Muscle of arm (tissue), 12 donors: Measurements from ENCODE around the gene CNOT2. TPM values are rescaled to one million over a fixed set of nuclear protein-coding genes. Genes with fewer than 3 reads are reported as not detected.
"Not testable (repeated sequence)": the region's sequence is repeated elsewhere in the genome, so short reads cannot be mapped to it uniquely, and the experiment has no call there.

Source experiments
- DNase-seq: peaks from one replicate; pipeline ENCODE4 v3.0.0-alpha.2; 2013
- polyA plus RNA-seq, 12 donors: library from polyadenylated mRNA; unstranded; fragments of 120-200 nt; gene quantifications; one replicate each; pipeline ENCODE4 v1.2.1, GENCODE V29; 2013; ENCODE audit not compliant: insufficient read length in 12 of 12

Gene CNOT2
- polyA plus RNA-seq, 12 donors: 59.0 to 417 (median 84.6) TPM

DNA sequence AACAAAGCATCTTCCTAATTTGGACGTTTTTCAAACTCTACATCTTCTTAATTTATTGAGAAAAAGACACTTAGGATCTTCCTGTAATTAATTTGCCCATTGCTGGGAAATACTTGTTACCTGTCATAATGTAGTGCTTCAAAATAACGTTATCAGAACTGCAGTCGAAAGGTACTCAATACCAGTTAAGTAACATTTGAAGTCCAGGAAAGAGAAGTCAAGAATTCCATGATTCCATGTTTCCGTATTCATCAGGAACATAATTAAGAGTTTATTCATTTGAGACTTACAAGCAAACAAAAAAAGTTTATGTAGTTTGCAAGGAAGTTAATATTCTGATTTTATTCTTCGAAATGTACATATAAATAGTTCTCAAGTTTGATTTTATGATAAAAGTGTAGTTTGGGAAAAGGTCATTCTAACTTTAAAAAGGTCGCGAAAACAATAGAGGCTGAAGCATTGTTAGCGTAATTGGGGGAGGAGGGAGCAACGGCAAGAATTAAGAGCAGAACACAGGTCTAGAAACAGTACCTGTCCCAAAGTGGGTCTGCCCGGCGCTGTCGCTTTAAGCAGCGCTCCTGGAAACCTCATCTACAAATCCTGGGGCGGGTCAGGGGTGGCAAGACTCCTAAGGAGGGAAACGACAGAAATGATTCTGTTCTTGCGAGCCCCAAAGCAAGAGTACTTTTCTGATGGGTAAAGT is 121.6 kb downstream of the CNOT2 start:
- DNase-seq: no peak

DNA sequence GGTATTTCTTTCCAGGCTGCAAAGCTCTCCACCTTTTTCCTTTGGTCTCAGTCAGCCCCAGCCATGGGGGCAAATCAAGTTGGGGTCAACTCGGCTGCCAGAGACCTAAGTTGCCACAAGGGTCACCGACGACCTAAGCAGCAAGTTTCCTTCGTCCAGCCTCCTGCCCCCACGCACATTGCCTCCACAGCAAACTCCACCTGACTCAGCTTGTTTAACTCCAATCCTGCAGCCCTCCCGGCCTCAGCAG is 122.1 kb downstream of the CNOT2 start:
- DNase-seq: no peak

DNA sequence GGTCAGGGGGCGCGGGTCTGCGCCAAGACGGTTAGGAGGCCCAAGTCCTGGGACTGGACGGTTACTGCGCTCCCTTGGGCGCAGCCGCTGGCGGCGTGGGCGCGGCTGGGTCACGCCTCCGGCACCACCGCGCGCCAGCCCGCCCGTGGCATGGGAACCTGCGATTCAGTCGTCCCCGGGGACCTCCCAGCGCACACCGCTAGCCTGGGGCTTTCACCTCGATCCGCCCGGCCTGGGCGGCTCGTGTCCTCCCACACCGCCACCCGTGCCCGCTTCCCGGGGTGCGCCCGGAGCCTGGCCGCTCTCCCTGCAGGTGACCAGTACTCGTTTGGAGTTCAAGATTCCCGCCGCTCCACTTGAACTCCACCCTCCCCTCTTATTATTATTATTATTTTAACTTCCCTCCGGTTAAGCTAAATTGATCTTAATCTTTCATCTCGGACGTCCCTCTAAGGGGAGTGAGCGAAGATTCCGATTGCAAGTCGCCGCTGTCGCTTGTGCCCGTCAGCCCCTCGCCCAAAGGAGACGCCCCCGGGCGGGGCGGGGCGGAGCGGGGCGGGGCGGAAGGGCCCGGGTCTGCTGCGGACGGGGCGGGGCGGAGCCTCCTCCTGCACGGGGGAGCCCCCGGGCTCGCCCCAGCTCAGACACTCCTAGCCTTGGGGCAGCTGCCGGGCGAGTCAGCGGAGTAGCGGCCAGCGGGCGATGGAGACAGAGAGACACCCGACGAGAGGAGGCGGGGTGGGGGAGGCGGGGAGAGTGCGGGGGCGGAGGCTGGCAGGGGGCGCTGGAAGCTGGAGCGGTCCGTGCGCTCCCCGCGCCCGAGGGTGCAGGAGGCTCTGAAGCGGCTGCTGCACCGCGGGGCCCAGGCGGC is 122.7 kb downstream of the CNOT2 start, which contains the start of gene KCNMB4:
KCNMB4 (plus strand) TSS at position 643 of the 871 bp plus-strand sequence. CDS start 445 bp downstream, outside the sequence.
- peak; percentile 64 for DNase-seq

DNA sequence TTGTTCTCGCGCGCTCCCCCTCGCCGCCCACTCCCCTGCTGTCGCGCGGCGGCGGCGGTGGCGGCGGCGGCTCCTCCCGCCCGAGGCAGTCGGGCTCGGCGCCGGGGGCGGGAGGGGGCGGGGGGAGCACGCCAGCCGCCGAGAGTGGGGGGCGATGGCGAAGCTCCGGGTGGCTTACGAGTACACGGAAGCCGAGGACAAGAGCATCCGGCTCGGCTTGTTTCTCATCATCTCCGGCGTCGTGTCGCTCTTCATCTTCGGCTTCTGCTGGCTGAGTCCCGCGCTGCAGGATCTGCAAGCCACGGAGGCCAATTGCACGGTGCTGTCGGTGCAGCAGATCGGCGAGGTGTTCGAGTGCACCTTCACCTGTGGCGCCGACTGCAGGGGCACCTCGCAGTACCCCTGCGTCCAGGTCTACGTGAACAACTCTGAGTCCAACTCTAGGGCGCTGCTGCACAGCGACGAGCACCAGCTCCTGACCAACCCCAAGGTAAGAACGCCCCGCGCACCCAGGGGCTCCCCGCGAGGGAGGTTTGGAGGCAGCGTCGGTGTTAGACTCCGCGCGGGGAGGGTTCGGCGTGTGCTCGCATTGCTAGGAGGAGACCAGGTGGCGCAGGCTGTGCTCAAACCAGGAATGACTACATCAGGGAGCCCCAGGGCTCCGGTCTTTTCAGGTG is 123.5 kb downstream of the CNOT2 start:
- peak; percentile 45 for DNase-seq

DNA sequence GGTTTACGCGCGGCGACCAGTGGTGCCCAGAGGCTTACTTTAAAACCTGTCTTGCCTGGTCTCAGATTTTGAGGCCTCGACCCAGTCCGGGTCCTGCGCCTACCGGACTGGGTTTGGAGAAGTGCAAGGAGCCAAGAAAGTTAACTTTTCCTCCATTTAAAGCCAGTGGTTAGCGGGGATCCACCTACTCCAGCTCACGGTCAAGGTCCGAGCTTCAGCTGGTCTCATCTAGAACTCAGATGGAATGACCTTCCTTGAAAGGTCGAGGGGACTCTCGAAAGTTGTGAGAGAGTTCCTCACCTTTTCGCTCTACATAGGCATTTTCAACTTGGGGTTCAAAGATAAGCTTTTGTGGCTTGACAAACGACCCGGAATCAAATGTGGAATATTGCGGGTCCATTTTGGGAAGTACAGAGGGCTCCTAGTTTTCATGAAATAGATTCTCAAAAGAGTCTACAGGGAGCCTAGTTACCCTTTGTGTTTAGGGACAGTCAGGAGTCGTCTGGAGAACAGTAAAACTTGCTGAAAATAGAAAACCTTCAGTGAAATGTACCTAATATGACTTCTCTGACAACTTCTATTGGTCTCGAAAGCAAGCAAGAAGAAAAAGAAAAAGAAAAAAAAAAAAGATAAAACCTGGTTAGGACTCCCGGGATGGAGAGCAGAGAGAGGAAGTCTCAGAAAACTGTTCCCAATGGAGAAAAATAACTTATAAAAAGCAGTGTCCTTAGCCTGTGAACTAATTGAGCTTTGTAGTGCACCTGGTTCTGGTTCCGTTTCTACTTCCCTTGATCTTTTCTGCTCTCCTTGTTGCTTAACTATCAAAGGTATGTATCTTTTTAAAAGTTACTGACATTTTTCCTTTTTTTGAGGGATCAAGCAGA is 124.3 kb downstream of the CNOT2 start:
- peak; percentile 25 for DNase-seq

DNA sequence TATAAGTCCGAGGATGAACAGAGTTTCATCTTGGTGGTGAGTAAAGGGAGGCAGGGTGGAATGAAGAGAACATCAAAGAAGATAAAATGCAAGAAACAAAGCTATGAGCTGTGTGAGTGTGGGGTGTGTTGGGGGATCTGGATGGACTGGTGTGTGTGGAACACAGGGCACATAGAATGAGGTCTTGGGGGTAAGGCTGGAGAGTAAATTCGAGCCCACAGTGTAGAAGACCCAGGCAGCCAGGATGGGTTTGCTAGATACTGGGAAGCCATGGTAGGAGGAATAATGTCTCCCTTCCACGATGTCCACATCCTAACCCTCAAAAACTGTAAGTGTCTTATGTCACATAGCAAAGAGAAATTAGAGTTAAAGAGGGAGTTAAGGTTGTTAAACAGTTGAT is 129.6 kb downstream of the CNOT2 start:
- no peak for DNase-seq

DNA sequence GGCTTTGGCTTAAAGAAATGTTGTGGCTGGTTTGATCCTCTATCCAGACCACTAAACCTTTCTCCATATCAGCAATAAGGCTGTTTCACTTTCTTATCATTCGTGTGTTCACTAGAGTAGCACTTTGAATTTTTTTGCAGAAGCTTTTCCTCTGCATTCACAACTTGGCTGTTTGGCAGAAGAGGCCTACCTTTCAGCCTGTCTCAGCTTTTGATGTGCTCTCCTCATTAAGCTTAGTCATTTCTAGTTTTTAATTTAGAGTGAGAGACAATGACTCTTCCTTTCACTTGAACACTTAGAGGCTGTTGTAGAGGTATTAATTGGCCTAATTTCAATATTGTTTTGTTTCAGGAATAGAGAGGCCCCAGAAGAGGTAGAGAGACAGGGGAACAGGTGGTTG is 136.6 kb downstream of the CNOT2 start:
- no peak for DNase-seq

DNA sequence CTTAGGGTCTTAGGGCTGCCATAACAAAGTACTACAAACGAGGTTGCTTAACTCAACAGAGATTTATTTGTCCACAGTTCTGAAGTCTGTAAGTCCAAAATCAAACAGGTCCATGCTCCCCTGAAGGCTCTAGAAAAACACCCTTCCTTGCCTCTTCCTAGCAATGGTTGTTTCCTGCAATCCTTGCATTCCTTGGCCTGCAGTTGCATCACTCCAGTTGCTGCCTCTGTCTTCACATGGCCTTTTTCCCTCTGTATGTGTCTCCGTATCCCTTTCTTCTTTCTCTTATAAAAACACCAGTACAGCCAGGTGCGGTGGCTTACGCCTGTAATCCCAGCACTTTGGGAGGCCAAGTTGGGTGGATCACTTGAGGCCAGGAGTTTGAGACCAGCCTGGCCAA is 140.3 kb downstream of the CNOT2 start:
- no peak for DNase-seq

DNA sequence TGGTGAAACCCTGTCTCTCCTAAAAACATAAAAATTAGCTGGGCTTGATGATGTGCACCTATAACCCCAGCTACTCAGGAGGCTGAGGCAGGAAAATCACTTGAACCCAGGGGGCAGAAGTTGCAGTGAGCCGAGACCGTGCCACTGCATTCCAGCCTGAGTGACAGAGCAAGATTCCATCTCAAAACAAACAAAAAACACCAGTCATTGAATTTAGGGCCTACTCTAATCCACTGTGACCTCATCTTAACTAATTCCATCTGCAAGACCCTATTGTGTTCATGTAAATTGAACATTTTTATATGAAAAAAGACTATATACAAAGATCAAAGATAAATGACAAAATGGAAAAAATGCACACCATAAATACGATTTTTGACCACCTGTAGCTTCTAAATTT is 140.7 kb downstream of the CNOT2 start:
- DNase-seq: no peak

DNA sequence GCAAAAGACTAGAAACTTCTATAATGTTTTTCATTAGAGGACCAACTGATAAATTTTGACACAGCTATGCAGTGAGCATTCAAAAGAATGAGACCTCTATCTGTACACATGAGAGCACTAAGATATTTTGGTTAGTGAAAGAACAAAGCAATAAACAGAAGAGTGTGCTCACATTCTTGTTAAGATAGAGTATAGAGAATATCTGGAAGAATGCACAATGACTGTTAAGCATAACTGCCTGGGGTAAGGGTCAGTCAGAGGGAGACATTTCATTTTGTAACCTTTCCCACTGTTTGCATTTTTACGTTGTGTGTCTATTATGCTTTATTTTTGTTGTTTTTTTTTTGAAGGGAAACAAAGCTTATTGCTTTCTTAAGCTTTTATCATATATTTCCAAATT is 143.5 kb downstream of the CNOT2 start:
- DNase-seq: no peak

DNA sequence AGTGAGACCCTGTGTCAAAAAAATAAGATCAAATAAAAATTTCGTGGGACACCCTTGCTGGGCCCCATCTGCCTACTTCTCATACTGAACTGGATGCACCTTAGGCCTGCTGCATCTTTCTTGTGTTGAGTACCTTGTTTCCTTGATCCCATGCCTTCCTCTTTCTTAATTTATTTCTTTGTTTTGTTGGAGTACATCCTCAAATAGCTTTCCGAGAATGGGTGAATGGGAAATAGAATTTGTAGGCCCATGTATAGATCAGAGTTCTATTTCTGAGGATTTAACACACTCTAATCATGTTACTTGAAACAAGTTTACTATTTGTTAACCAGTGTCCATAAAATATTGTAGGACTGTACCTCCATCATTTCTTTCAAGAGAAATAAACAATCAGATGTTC is 146.4 kb downstream of the CNOT2 start:
- no peak for DNase-seq

DNA sequence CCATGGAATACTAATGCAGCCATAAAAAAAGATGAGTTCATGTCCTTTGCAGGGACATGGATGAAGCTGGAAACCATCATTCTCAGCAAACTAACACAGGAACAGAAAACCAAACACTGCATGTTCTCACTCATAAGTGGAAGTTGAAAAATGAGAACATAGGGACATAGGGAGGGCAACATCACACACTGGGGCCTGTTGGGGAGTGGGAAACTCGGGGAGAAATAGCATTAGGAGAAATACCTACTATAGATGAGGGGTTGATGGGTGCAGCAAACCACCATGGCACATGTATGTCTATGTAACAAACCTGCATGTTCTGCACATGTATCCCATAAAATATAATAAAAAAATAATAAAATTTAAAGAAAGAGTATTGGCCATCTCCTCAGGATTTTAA is 149.4 kb downstream of the CNOT2 start:
- DNase-seq: not testable (repeated sequence)

DNA sequence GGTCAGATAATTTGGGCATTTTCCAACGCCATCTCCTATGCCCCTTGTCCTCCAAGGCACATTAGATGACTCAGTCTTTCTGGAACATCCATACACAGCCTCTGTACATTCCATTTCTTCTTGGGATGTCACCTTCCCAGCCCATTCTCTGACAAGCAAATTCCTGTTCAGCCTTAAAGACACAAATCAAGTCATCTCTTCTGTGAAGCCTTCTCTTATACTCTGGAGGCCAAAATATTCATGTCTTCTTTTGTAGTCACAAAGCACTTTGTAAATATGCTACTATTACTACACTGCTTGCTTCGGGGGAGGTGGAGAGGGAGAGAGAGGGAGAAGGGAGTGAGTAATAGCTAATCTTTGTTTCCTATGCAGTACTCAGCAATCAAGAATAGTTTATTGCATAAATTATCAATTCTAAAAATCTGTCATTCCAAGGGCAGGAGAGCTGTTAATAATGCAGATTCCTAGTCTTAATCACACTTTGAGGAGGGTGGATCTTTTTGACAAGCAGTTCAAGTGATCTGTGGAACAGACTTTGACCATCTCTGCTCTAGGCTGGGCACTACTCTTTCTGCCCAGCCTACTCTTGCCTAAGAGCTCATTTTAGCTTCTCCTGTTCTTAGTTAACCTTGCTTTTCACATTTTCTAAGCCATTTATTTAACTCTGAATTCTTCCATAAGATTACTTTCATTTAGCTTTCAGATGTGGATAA is 150.7 kb downstream of the CNOT2 start:
- DNase-seq: no peak

DNA sequence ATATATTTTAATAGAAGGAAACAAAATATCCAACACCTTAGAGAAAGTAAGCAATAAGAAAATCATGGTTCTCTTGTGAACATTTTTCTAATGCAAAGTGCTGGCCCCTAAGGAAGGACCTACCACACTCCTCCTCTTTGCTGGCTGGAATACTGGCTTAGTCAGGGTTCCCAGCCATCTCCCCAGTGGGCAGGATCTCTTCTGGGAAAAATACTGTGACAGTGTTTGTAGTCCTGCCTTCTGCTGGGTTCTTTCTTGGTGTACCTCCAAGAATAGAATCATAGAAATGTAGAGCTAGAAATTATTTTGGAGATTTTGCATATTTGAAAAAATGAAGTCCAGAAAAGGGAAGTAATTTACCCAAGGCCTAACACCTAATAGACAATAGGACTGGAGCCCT is 154.8 kb downstream of the CNOT2 start:
- no peak for DNase-seq

DNA sequence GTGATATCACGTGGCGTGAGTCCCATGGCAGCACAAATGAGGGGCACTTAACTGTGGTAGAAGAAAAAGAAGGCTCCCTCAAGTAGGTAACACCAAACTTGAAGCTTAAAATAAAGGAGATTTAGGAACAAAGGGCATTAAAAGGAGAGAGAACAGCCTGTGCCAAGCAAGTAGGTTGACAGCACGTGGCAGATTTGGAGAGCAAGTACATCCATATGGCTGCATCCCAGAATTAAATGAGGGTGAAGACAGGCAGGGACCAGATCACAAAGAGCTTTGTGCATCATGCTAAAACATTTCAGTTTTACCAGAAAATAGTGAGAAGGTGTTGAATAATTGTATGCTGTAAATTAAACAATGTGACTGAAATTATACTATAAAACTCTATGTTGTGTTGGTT is 155.6 kb downstream of the CNOT2 start:
- no peak for DNase-seq

DNA sequence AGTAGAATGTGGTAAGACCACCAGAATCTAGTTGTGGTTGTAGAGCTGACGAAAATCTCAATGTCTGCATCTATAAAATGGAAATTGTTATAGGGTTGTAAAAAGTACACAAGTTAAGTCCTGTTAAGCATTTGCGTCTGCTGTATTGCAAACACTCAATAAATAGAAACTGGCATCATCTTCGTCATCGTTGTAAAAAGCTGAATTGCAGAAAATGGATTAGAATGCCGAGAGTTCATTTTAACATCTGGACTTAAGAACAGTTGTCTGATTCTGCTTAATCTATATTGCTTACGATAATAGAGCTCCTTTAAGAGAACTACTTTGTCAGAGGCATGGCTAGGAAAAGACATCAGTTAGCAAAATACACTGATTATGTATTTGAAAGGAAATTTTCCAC is 156.1 kb downstream of the CNOT2 start:
- DNase-seq: no peak

DNA sequence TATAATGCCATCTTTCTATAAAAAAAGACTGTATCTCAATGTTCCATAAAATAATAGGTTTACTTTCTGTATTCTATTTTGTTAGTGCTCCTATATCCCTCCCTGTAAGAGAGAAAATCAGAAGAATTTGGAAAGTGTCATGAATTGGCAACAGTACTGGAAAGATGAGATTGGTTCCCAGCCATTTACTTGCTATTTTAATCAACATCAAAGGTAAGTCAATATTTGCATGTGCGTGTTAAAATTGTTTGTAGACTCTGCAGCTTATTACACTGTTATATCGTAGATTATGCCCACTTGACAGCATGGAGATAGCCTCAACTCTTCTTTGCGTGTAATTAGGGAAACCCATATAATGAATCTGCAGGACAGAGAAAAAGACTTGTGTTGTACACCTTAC is 156.9 kb downstream of the CNOT2 start:
- DNase-seq: no peak

DNA sequence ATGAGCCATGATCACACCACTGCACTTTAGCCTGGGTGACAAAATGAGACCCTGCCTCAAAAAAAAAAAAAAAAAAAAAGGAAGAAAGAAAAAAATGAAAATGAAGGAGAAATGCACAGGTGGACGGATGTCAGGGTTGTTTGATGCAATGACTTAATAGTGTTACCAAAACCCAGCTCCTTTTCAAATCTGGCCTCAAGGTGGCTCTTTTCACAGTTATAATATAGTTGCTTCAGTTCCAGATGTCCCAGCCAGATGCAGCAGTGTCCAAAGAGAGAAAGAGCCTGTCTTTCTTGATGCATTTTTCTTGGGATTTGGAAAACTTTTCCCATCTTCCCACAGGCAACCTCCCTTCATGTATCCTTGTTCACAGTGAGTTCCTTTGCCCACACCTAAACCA is 159.4 kb downstream of the CNOT2 start:
- no peak for DNase-seq

DNA sequence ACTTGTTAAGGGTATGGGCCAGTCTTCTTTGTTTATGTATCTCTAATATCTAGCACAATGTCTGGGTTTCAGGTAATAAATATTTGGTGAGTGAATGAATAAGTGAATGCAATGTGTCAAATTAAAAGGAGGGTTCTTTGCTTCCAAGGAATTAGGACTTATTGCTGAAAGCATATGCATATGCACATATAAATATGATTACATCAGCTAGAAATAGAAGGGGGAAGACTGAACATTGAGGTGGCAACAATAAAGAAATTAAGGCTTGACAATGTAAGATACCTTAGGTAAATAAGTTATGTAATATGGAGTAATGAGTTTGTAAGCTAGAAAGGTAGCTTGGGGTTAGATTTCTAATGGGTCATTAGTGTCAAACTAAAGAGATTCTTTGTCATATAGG is 160.6 kb downstream of the CNOT2 start:
- DNase-seq: no peak
